Activated naive CD4-positive, alpha-beta T cell treated with anti-CD3 and anti-CD28 coated beads, Interleukin-2, amount 50 U/mL, for 72 hours (primary cell): Measurements from ENCODE around the gene KDM4E. TPM values are rescaled to one million over a fixed set of nuclear protein-coding genes. Genes with fewer than 3 reads are reported as not detected.

ENCODE experiments used
- ATAC-seq, 2 donors: fragments of 150-1000 bp; cut with Tn5 transposase; 2 replicates each; pipeline ENCODE4 v1.10.0; 2021; ENCODE audit warnings: mild to moderate bottlenecking in 2 of 2, moderate library complexity in 2 of 2
- DNase-seq, 2 donors: peaks; one replicate each; pipeline ENCODE4 v3.0.0; 2021 to 2022; ENCODE audit warnings: low spot score in 2 of 2
- H3K27ac Mint-ChIP-seq, 2 donors: one replicate each; pipeline ENCODE4 v1.8.0; 2022; ENCODE audit warnings: mild to moderate bottlenecking in 2 of 2, mixed read lengths in 2 of 2
- H3K36me3 Mint-ChIP-seq, 2 donors: one replicate each; pipeline ENCODE4 v1.8.0; 2022; ENCODE audit warnings: mixed read lengths in 2 of 2
- H3K9me3 Mint-ChIP-seq, 2 donors: one replicate each; pipeline ENCODE4 v1.8.0; 2022; ENCODE audit warnings: mixed read lengths in 2 of 2
- total RNA-seq, 2 donors: library from RNA; stranded (reverse); gene quantifications; one replicate each; pipeline ENCODE4 v1.2.3, GENCODE V29; 2022

The KDM4E gene
- total RNA-seq, 2 donors from 2014 or later: 0.09 TPM; not detected in 1

GRCh38 chr11:95072948-95073347, 47.9 kb downstream of the KDM4E start:
- ATAC-seq (peak in 1 of 2 donors; percentile 56), DNase-seq (no peak)
- Mint-ChIP-seq H3K36me3 (peaks cover 7 to 12% of the 10 kb centered on the region in 2 donors), H3K9me3 (no peaks in the 10 kb centered on the region), H3K27ac (peak overlapping the region in 1 of 2 donors; percentile 45)

DNA sequence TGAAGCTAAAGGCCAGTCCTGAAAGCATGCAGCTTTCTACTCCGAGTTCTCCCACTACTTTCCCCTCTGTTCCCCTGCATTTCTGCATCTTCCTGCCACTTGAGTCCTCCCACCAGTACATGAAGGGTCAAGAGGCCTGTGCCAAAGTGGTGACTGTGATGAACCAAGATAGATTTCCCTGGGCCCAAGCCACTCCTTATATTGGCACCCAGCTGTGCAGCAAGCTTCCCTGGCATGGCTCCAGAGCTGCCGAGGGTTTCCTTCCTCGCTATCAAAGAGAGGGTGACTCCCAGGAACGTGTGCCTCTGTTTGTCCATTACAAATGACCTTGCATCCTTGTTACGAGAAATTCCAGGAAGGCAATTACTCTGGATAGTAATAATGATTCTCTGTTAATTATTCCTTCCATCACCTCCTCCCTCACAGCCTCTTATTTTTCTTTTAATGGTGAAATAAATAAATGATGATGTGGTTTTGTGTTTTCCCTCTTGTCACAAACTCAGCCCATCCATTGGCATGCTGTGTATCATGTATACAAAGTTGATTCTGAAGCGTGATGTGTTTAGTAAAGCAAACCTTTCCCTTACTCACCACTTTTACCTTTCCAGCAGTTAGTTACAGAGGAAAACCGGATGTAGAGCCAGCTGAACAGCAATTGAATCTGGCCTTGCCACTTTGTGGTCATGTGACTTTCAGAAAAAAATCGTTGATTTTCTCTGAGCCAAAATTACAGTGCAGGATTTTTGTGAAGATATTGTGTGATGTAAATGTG, 49.9 kb downstream of the KDM4E start:
- no peak overlapping the region for H3K27ac Mint-ChIP-seq
- peaks cover 0 to 6% of the 10 kb centered on the region in 2 donors for H3K36me3 Mint-ChIP-seq

DNA sequence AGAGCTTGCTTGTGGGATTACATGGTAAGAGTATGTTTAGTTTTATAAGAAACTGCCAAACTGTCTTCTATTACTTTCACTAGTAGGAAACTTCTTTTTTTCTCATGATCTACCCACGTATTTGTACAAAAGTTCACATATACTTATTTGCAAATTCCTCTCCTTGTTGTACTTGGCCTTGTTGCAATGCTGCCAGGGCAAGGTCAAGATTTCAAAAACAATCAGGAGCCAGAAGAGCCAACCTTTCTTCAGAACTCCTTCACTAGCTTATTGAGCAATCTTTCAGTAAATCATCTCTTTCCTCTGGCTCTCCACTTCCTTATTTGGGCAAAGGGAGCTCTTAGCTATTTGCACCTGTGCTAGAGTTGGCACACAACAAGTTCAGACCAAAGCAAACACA, 51.4 kb downstream of the KDM4E start:
- Mint-ChIP-seq H3K9me3 (no peaks in the 10 kb centered on the region), H3K27ac (no peak overlapping the region), H3K36me3 (no peaks in the 10 kb centered on the region)
- ATAC-seq (no peak), DNase-seq (no peak)

More for the DNA sequence above, 49.9 kb downstream of the KDM4E start:
- ATAC-seq (no peak), DNase-seq (no peak)
- H3K9me3 Mint-ChIP-seq: no peaks in the 10 kb centered on the region

- ATAC-seq (no peak), DNase-seq (no peak)
- Mint-ChIP-seq H3K9me3 (no peaks in the 10 kb centered on the region), H3K27ac (no peak overlapping the region), H3K36me3 (no peaks in the 10 kb centered on the region)
Observed at GRCh38 chr11:95076981-95077380, 51.9 kb downstream of the KDM4E start.

Other genes starting within 250 kb of the KDM4E start
- gene CWC15, start 51.7 kb upstream of the KDM4E start, total RNA-seq: 10 to 100 TPM; 83.0 to 85.9 TPM
- gene KDM4D, start 51.5 kb upstream of the KDM4E start, total RNA-seq: 1 to 10 TPM; 1.3 to 2.0 TPM
- gene KDM4F, start 24.2 kb downstream of the KDM4E start, total RNA-seq: not detected
- gene SRSF8, start 41.7 kb downstream of the KDM4E start, total RNA-seq: 10 to 100 TPM; 19.5 to 25.4 TPM
- 10 to 100 TPM in 1 of 2 donors, 1 to 10 TPM in 1; 6.3 to 11.4 TPM for gene ENDOD1, start 64.6 kb downstream of the KDM4E start, total RNA-seq
- 10 to 100 TPM; 20.5 to 26.9 TPM for gene SESN3, start 205.9 kb downstream of the KDM4E start, total RNA-seq